ENCODE results near the gene ETS1.

Gene ETS1

GRCh38 chr11:128535468-128536457 is 51.6 kb downstream of the ETS1 start:
- H3K27ac ChIP-seq (replicated peaks), result no peak overlapping the region
- H3K4me3 ChIP-seq (replicated peaks; ENCODE audit: insufficient read depth, low read length), result no peak overlapping the region
- DNase-seq (ENCODE audit: low read depth in 1 of 2, low spot score in 1 of 2), result no peak
- H3K27me3 ChIP-seq (ENCODE audit: insufficient read depth, poor library complexity, severe bottlenecking), result peaks cover 12% of the 10 kb centered on the region
- TF ChIP-seq SPI1 (IDR thresholded peaks at IDR 0.05; ENCODE audit: borderline replicate concordance, low read depth) (no peak), GABPA (IDR thresholded peaks at IDR 0.05; ENCODE audit: low read depth) (no peak)
- TF ChIP-seq, protein P1, sequence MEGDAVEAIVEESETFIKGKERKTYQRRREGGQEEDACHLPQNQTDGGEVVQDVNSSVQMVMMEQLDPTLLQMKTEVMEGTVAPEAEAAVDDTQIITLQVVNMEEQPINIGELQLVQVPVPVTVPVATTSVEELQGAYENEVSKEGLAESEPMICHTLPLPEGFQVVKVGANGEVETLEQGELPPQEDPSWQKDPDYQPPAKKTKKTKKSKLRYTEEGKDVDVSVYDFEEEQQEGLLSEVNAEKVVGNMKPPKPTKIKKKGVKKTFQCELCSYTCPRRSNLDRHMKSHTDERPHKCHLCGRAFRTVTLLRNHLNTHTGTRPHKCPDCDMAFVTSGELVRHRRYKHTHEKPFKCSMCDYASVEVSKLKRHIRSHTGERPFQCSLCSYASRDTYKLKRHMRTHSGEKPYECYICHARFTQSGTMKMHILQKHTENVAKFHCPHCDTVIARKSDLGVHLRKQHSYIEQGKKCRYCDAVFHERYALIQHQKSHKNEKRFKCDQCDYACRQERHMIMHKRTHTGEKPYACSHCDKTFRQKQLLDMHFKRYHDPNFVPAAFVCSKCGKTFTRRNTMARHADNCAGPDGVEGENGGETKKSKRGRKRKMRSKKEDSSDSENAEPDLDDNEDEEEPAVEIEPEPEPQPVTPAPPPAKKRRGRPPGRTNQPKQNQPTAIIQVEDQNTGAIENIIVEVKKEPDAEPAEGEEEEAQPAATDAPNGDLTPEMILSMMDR (IDR thresholded peaks at IDR 0.05; ENCODE audit: insufficient read depth, low read length), result no peak

DNA sequence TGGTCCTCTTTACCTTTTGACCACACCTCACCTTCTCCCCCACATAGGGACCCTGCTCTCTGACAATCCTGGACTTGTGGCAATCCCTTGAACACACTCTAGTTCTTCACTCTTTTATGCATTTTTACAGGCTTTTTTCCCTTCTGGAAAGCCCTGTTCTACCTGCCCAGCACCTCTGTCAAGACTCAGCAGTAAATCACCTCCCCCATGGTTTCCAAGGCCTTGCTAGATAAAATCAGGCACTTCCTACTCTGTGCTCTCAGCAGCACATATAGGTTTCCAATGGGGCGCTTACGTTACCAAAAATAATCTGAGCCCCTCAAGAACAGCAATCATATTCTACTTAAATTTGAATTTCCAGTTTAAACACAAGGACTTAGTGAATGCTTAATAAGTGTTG is 53.9 kb downstream of the ETS1 start:
- Histone ChIP-seq H3K4me3 (replicated peaks; ENCODE audit: insufficient read depth, low read length) (no peak overlapping the region), H3K27ac (replicated peaks) (no peak overlapping the region), H3K27me3 (ENCODE audit: insufficient read depth, poor library complexity, severe bottlenecking) (peaks cover 10% of the 10 kb centered on the region)
- no peak for DNase-seq (ENCODE audit: low read depth in 1 of 2, low spot score in 1 of 2)
- TF ChIP-seq, protein P2, sequence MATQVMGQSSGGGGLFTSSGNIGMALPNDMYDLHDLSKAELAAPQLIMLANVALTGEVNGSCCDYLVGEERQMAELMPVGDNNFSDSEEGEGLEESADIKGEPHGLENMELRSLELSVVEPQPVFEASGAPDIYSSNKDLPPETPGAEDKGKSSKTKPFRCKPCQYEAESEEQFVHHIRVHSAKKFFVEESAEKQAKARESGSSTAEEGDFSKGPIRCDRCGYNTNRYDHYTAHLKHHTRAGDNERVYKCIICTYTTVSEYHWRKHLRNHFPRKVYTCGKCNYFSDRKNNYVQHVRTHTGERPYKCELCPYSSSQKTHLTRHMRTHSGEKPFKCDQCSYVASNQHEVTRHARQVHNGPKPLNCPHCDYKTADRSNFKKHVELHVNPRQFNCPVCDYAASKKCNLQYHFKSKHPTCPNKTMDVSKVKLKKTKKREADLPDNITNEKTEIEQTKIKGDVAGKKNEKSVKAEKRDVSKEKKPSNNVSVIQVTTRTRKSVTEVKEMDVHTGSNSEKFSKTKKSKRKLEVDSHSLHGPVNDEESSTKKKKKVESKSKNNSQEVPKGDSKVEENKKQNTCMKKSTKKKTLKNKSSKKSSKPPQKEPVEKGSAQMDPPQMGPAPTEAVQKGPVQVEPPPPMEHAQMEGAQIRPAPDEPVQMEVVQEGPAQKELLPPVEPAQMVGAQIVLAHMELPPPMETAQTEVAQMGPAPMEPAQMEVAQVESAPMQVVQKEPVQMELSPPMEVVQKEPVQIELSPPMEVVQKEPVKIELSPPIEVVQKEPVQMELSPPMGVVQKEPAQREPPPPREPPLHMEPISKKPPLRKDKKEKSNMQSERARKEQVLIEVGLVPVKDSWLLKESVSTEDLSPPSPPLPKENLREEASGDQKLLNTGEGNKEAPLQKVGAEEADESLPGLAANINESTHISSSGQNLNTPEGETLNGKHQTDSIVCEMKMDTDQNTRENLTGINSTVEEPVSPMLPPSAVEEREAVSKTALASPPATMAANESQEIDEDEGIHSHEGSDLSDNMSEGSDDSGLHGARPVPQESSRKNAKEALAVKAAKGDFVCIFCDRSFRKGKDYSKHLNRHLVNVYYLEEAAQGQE (IDR thresholded peaks at IDR 0.05; ENCODE audit: insufficient replicate concordance, low read depth), result no peak
- no peak for TF ChIP-seq GABPA (IDR thresholded peaks at IDR 0.05; ENCODE audit: low read depth)

DNA sequence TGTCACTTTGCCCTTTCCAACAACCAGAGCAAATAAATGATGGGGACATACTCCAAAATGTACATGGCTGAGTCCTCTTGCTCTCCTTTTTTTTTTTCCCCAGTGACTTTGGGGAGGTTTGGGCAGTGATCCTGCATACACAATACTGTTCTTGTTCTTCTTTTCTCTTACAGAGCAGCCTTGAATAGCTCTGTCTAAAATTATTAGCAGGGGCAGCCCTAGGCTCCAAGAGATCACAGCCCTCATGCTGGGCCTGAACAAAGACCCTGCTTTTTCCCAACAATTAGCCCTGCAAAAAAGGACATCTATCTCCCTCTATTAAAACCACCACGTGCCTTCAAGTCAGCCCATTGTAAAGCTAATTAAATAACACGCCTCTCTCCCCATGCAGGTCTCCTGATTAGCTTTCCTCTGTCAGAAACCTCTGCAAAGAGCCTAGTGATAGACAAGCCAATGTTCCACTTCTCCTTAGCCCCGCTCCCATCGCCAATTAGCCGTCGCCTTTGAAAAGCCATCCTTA is 54.7 kb downstream of the ETS1 start:
- Histone ChIP-seq H3K27ac (replicated peaks) (no peak overlapping the region), H3K4me3 (replicated peaks; ENCODE audit: insufficient read depth, low read length) (no peak overlapping the region), H3K27me3 (ENCODE audit: insufficient read depth, poor library complexity, severe bottlenecking) (peaks cover 10% of the 10 kb centered on the region)
- TF ChIP-seq, protein P2 (IDR thresholded peaks at IDR 0.05; ENCODE audit: insufficient replicate concordance, low read depth), result no peak
- TF ChIP-seq SPI1 (IDR thresholded peaks at IDR 0.05; ENCODE audit: borderline replicate concordance, low read depth) (no peak), POLR2AphosphoS5 (IDR thresholded peaks at IDR 0.05; ENCODE audit: low read depth) (no peak), GABPA (IDR thresholded peaks at IDR 0.05; ENCODE audit: low read depth) (no peak)
- TF ChIP-seq, protein P1 (IDR thresholded peaks at IDR 0.05; ENCODE audit: insufficient read depth, low read length), result no peak
- DNase-seq (ENCODE audit: low read depth in 1 of 2, low spot score in 1 of 2), result no peak

DNA sequence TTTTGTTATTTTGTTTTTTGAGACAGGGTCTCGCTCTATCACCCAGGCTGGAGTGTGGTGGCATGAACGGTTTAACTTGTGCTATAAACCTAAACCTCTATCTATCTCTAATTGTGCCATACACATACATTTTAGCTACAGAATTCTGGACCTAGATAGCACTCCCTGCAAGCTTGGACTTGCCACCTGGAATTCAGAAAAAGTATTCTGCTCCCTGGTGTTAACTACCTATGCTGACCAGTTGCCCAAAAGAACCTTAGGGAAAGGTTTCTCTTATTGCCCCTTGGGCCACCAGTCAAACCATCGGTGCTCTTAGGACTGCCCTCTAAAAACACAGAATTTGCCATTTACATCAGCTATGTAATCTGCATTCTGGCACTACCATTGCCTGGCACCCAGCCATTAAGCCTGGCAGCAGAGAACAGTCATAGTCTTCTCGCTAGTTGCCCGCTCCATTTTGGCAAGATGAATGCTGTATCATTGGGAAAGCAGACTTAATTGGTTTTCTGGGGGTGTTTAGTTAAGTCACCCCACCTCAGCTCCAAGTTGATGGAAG is 55.3 kb downstream of the ETS1 start:
- DNase-seq (ENCODE audit: low read depth in 1 of 2, low spot score in 1 of 2), result no peak
- peaks cover 10% of the 10 kb centered on the region for H3K27me3 ChIP-seq (ENCODE audit: insufficient read depth, poor library complexity, severe bottlenecking)
- no peak overlapping the region for H3K4me3 ChIP-seq (replicated peaks; ENCODE audit: insufficient read depth, low read length)
- no peak for TF ChIP-seq SPI1 (IDR thresholded peaks at IDR 0.05; ENCODE audit: borderline replicate concordance, low read depth)
- TF ChIP-seq, protein P1 (IDR thresholded peaks at IDR 0.05; ENCODE audit: insufficient read depth, low read length), result no peak
- TF ChIP-seq GABPA (IDR thresholded peaks at IDR 0.05; ENCODE audit: low read depth), result no peak
- TF ChIP-seq, protein P2 (IDR thresholded peaks at IDR 0.05; ENCODE audit: insufficient replicate concordance, low read depth), result no peak
- TF ChIP-seq POLR2AphosphoS5 (IDR thresholded peaks at IDR 0.05; ENCODE audit: low read depth), result no peak
- H3K27ac ChIP-seq (replicated peaks), result no peak overlapping the region

Measured in HL-60 (cell line).